ENCODE results near the gene FARS2.

FARS2 gene

GRCh38 chr6:5813625-5814027 lies 552.3 kb downstream of the FARS2 start:
- Histone ChIP-seq H3K4me3 (ENCODE audit: low read depth, low read length) (no peak overlapping the region), H3K27ac (ENCODE audit: extremely low read depth, low read depth, low read length) (no peak overlapping the region), H3K9me3 (ENCODE audit: control insufficient read depth, insufficient read depth, low read depth, low read length) (no peaks in the 10 kb centered on the region), H3K36me3 (ENCODE audit: control insufficient read depth in 2 of 2, insufficient read depth in 1 of 2, low read length in 2 of 2) (no peaks in the 10 kb centered on the region), H3K4me1 (ENCODE audit: control insufficient read depth, insufficient read depth, low read length) (no peaks in the 10 kb centered on the region)
- CTCF ChIA-PET: no interaction called here
- TF ChIP-seq ZNF704 (tag by site-specific recombination; IDR thresholded peaks at IDR 0.05): no peak
- no peak for TF ChIP-seq ZIC2 (tag by site-specific recombination; IDR thresholded peaks at IDR 0.05)
- TF ChIP-seq ZBTB48 (tag by site-specific recombination; IDR thresholded peaks at IDR 0.05): no peak
- no peak for TF ChIP-seq GFI1B (tag by site-specific recombination; IDR thresholded peaks at IDR 0.05)
- TF ChIP-seq KLF9 (tag by site-specific recombination; IDR thresholded peaks at IDR 0.05; ENCODE audit: low read depth): no peak
- no peak for TF ChIP-seq ZSCAN30 (tag by site-specific recombination; IDR thresholded peaks at IDR 0.05)
- POLR2A ChIA-PET: no interaction called here

DNA sequence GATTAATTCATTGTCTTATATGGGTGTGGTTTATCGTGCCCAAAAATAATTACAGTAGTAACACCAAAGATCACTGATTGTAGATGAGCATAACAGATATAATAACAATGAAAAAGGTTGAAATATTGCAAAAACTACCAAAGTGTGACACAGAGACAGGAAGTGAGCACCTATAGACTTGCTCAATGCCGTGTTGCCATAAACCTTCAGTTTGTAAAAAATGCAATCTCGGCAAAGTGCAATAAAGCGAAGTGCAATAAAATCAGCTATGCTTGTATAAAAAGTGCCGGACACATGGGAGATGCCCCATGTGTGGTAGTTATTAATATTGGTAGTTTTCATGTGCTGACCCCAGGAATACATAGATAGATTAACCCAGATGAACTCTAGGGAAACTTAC lies 552.8 kb downstream of the FARS2 start:
- Histone ChIP-seq H3K27ac (ENCODE audit: extremely low read depth, low read depth, low read length) (no peak overlapping the region), H3K36me3 (ENCODE audit: control insufficient read depth in 2 of 2, insufficient read depth in 1 of 2, low read length in 2 of 2) (no peaks in the 10 kb centered on the region), H3K9me3 (ENCODE audit: control insufficient read depth, insufficient read depth, low read depth, low read length) (no peaks in the 10 kb centered on the region), H3K4me1 (ENCODE audit: control insufficient read depth, insufficient read depth, low read length) (no peaks in the 10 kb centered on the region), H3K4me3 (ENCODE audit: low read depth, low read length) (no peak overlapping the region)
- POLR2A ChIA-PET: no interaction called here
- CTCF ChIA-PET: no interaction called here
- TF ChIP-seq ZNF433 (tag by site-specific recombination; IDR thresholded peaks at IDR 0.05; ENCODE audit: low read depth): no peak
- no peak for TF ChIP-seq MYNN (tag by site-specific recombination; IDR thresholded peaks at IDR 0.05; ENCODE audit: borderline replicate concordance)
- TF ChIP-seq SP2 (tag by site-specific recombination; IDR thresholded peaks at IDR 0.05): no peak
- TF ChIP-seq, protein P1, sequence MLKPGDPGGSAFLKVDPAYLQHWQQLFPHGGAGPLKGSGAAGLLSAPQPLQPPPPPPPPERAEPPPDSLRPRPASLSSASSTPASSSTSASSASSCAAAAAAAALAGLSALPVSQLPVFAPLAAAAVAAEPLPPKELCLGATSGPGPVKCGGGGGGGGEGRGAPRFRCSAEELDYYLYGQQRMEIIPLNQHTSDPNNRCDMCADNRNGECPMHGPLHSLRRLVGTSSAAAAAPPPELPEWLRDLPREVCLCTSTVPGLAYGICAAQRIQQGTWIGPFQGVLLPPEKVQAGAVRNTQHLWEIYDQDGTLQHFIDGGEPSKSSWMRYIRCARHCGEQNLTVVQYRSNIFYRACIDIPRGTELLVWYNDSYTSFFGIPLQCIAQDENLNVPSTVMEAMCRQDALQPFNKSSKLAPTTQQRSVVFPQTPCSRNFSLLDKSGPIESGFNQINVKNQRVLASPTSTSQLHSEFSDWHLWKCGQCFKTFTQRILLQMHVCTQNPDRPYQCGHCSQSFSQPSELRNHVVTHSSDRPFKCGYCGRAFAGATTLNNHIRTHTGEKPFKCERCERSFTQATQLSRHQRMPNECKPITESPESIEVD (tag by site-specific recombination; IDR thresholded peaks at IDR 0.05): no peak
- no peak for TF ChIP-seq KLF10 (tag by site-specific recombination; IDR thresholded peaks at IDR 0.05)
- TF ChIP-seq ZNF423 (tag by site-specific recombination; IDR thresholded peaks at IDR 0.05): no peak
- TF ChIP-seq ZNF48 (tag by site-specific recombination; IDR thresholded peaks at IDR 0.05): no peak
- no peak for TF ChIP-seq ZNF404 (tag by site-specific recombination; IDR thresholded peaks at IDR 0.05)
- TF ChIP-seq ZNF555 (tag by site-specific recombination; conservative IDR thresholded peaks at IDR 0.05): no peak
- no peak for TF ChIP-seq ZSCAN16 (tag by site-specific recombination; IDR thresholded peaks at IDR 0.05)
- TF ChIP-seq ZNF707 (tag by site-specific recombination; IDR thresholded peaks at IDR 0.05): no peak
- no peak for TF ChIP-seq ZBTB7A (tag by site-specific recombination; IDR thresholded peaks at IDR 0.05; ENCODE audit: low read depth)
- no peak for TF ChIP-seq ZNF664 (tag by site-specific recombination; IDR thresholded peaks at IDR 0.05)
- no peak for TF ChIP-seq ZNF785 (tag by site-specific recombination; IDR thresholded peaks at IDR 0.05)
- TF ChIP-seq, protein P2, sequence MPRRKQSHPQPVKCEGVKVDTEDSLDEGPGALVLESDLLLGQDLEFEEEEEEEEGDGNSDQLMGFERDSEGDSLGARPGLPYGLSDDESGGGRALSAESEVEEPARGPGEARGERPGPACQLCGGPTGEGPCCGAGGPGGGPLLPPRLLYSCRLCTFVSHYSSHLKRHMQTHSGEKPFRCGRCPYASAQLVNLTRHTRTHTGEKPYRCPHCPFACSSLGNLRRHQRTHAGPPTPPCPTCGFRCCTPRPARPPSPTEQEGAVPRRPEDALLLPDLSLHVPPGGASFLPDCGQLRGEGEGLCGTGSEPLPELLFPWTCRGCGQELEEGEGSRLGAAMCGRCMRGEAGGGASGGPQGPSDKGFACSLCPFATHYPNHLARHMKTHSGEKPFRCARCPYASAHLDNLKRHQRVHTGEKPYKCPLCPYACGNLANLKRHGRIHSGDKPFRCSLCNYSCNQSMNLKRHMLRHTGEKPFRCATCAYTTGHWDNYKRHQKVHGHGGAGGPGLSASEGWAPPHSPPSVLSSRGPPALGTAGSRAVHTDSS (tag by site-specific recombination; IDR thresholded peaks at IDR 0.05): no peak
- no peak for TF ChIP-seq ZNF394 (tag by site-specific recombination; IDR thresholded peaks at IDR 0.05; ENCODE audit: borderline replicate concordance)
- TF ChIP-seq ZNF324 (tag by site-specific recombination; IDR thresholded peaks at IDR 0.05): no peak
- TF ChIP-seq ZNF274 (IDR thresholded peaks at IDR 0.05; ENCODE audit: low read length): no peak
- no peak for TF ChIP-seq ZNF274 (tag by site-specific recombination; IDR thresholded peaks at IDR 0.05; ENCODE audit: borderline replicate concordance)
